ENCODE measurements around the gene CENPN. TPM values are rescaled to one million over a fixed set of nuclear protein-coding genes. Genes with fewer than 3 reads are reported as not detected.

CENPN gene
- total and polyA plus RNA-seq, 2 of the 8 experiments (the other 6 are each of a cell fraction or from before 2014, with no cell fraction given) = 32.8 to 67.0 TPM

GRCh38 chr16:80993834-80994233 lies 13.2 kb upstream of the CENPN start:
- no peak overlapping the region for H4K5ac ChIP-seq (ENCODE audit: insufficient read length, low read depth, low read length)

More at GRCh38 chr16:80993834-80994233, 13.2 kb upstream of the CENPN start:
- H3K4ac ChIP-seq (replicated peaks; ENCODE audit: insufficient read length, low read depth, low read length) = no peak overlapping the region
- H2AFZ ChIP-seq (ENCODE audit: low read length) = no peak overlapping the region
- no peak overlapping the region for H3K23ac ChIP-seq (ENCODE audit: insufficient read length)
- peaks cover 2% of the 10 kb centered on the region; the same call in 1 of the 2 replicates for H3K79me1 ChIP-seq (ENCODE audit: low read depth, low read length)
- H3K4me2 ChIP-seq (ENCODE audit: insufficient read depth in 1 of 2, low read depth in 2 of 2, low read length in 2 of 2) = no peak overlapping the region
- no peak overlapping the region for H3K18ac ChIP-seq (ENCODE audit: extremely low read depth, low read length)
- peaks cover 0 to 42% of the 10 kb centered on the region in 2 experiments; a peak in 2 of 4 replicates for H3K79me2 ChIP-seq (ENCODE audit: control insufficient read depth in 1 of 2, insufficient read depth in 2 of 2, low read length in 2 of 2)
- H4K8ac ChIP-seq (ENCODE audit: extremely low read depth, insufficient read depth, low read length) = no peak overlapping the region
- H3K56ac ChIP-seq (replicated peaks; ENCODE audit: insufficient read length, low read depth, low read length) = no peak overlapping the region
- no peak overlapping the region for H3K14ac ChIP-seq (ENCODE audit: insufficient read length)
- H2BK20ac ChIP-seq (ENCODE audit: low read length) = no peak overlapping the region
- H3K27ac ChIP-seq (ENCODE audit: low read depth, low read length) = no peak overlapping the region
- peaks cover 6 to 7% of the 10 kb centered on the region in 2 experiments for H4K20me1 ChIP-seq (replicated peaks in 1 of 2; ENCODE audit: control insufficient read depth in 1 of 2, insufficient read depth in 2 of 2, low read length in 2 of 2)
- H3K27me3 ChIP-seq (replicated peaks in 1 of 4; ENCODE audit: control insufficient read depth in 3 of 4, extremely low read depth in 1 of 4, insufficient read depth in 3 of 4, low read length in 3 of 4) = no peaks in the 10 kb centered on the region; a peak in 2 of 7 replicates
- H2BK5ac ChIP-seq (ENCODE audit: low read depth, low read length) = no peak overlapping the region
- H4K91ac ChIP-seq (replicated peaks; ENCODE audit: insufficient read length, low read length) = no peak overlapping the region
- H2BK15ac ChIP-seq (ENCODE audit: low read length) = no peak overlapping the region
- H2BK12ac ChIP-seq (ENCODE audit: low read depth, low read length) = no peak overlapping the region
- TF ChIP-seq, protein P1, sequence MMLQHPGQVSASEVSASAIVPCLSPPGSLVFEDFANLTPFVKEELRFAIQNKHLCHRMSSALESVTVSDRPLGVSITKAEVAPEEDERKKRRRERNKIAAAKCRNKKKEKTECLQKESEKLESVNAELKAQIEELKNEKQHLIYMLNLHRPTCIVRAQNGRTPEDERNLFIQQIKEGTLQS (IDR thresholded peaks at IDR 0.05; ENCODE audit: insufficient read depth, low read depth, low read length) = no peak
- TF ChIP-seq CREB1 (IDR thresholded peaks at IDR 0.05) = no peak
- TF ChIP-seq SP2 (IDR thresholded peaks at IDR 0.05; ENCODE audit: low read length) = no peak
- TF ChIP-seq NANOG (IDR thresholded peaks at IDR 0.05; ENCODE audit: insufficient read depth, low read depth, low read length, poor library complexity, severe bottlenecking) = no peak
- TF ChIP-seq SP4 (IDR thresholded peaks at IDR 0.05; ENCODE audit: low read length) = no peak
- no peak for TF ChIP-seq JUND (IDR thresholded peaks at IDR 0.05; ENCODE audit: low read length)
- TF ChIP-seq TCF12 (IDR thresholded peaks at IDR 0.05; ENCODE audit: low read depth, low read length) = no peak
- TF ChIP-seq SAP30 (IDR thresholded peaks at IDR 0.05; ENCODE audit: insufficient read depth, insufficient replicate concordance, low read length) = no peak
- no peak for TF ChIP-seq SP1 (IDR thresholded peaks at IDR 0.05; ENCODE audit: low read depth, low read length)
- no peak for TF ChIP-seq KDM5A (IDR thresholded peaks at IDR 0.05; ENCODE audit: low read length)
- no peak for TF ChIP-seq PHF8 (conservative IDR thresholded peaks at IDR 0.05; ENCODE audit: low read depth, low read length)
- TF ChIP-seq SUZ12 (IDR thresholded peaks at IDR 0.05; ENCODE audit: low read length) = no peak
- no peak overlapping the region for H2BK120ac ChIP-seq (replicated peaks; ENCODE audit: low read depth, low read length)
- ChIA-PET POLR2A (ENCODE audit: partially characterized antibody) (interaction anchor here (1.5 kb wide), 1 partner anchor 42 kb away, joined by 3 read pairs; the partner anchor contains the start of gene ATMIN), CTCF (ENCODE audit: partially characterized antibody) (interaction anchor here (1.1 to 10.6 kb wide), 4 partner anchors 9 to 69 kb away, joined by 3 to 83 read pairs (median 4); no protein-coding TSS in a partner anchor)
- no peak overlapping the region for H3K9ac ChIP-seq (replicated peaks in 1 of 4; ENCODE audit: extremely low read depth in 1 of 4, low read depth in 3 of 4, low read length in 3 of 4)
- no peak for FAIRE-seq
- H3K4me3 ChIP-seq (ENCODE audit: extremely low read depth in 1 of 4, insufficient read depth in 2 of 4, low read depth in 3 of 4, low read length in 4 of 4) = no peak overlapping the region
- H2AK5ac ChIP-seq (ENCODE audit: low read depth, low read length) = no peak overlapping the region
- H3K9me3 ChIP-seq (ENCODE audit: insufficient read depth in 2 of 2, low read depth in 1 of 2, low read length in 1 of 2) = no peaks in the 10 kb centered on the region
- H3K23me2 ChIP-seq (ENCODE audit: low read depth, low read length) = no peaks in the 10 kb centered on the region
- no peak for DNase-seq (ENCODE audit: low read depth in 1 of 2, low spot score in 2 of 2)
- no peaks in the 10 kb centered on the region for H3K4me1 ChIP-seq (replicated peaks in 1 of 4; ENCODE audit: control insufficient read depth in 3 of 4, insufficient read depth in 4 of 4, low read length in 3 of 4)
- H3K36me3 ChIP-seq (ENCODE audit: control insufficient read depth in 2 of 4, insufficient read depth in 4 of 4, low read length in 3 of 4) = no peaks in the 10 kb centered on the region
